Body of pancreas (tissue), 4 donors: ENCODE data around the gene TMEM47.

ENCODE experiments used
- CTCF ChIP-seq, 7 experiments: fragments of 450-650 bp in 4 of 7; fragments of 200-600 bp in 3 of 7; sonication (generic) in 3 of 7; IDR thresholded peaks; one replicate each; pipeline ENCODE4 v1.5.1; 2016 to 2019; ENCODE audit warnings: antibody characterized with exemption in 7 of 7
- POLR2A ChIP-seq, 3 donors: fragments of 450-650 bp; IDR thresholded peaks; one replicate each; pipeline ENCODE4 v1.6.1; 2016; ENCODE audit warnings: antibody characterized with exemption in 3 of 3, mild to moderate bottlenecking in 2 of 3

DNA sequence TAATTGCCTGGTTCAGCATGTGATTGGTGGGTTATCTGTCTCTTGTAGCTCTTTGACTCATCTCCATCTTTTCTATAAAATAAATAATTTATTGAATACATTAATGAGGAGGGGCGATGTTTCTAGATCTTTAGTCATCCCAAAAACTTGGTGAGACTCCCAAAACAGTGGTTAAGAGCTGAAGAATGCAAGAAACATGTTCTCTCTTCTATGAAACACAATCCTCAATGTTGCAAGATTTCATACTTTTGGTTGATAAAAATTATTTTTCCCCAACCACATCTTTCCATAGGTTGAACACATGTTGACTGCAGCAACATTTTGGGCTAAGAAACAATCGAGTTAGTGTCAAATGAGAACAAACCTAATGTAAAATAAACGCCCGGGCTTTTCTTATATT is 1.2 kb upstream of the TMEM47 start:
- no peak for TF ChIP-seq CTCF (IDR thresholded peaks at IDR 0.05)
- TF ChIP-seq POLR2A (IDR thresholded peaks at IDR 0.05), result no peak
